HL-60 (cell line): ENCODE measurements around the gene TMEM213.

Source experiments
- GABPA ChIP-seq: IDR thresholded peaks from 2 replicates; pipeline ENCODE4 v1.6.1; 2012; ENCODE audit warnings: low read depth
- POLR2AphosphoS5 ChIP-seq: IDR thresholded peaks from 2 replicates; pipeline ENCODE4 v1.6.1; 2012; ENCODE audit warnings: low read depth
- SPI1 ChIP-seq: IDR thresholded peaks from 2 replicates; pipeline ENCODE4 v1.6.1; 2012; ENCODE audit warnings: low read depth, mild to moderate bottlenecking, borderline replicate concordance
- TF ChIP-seq, protein P1 (sequence below): IDR thresholded peaks from one replicate; pipeline ENCODE4 v1.5.1; 2011; ENCODE audit warnings: low read length, control low read depth, inconsistent platforms; ENCODE audit not compliant: insufficient read depth
- TF ChIP-seq, protein P2 (sequence below): IDR thresholded peaks from 2 replicates; pipeline ENCODE4 v1.6.1; 2012; ENCODE audit warnings: low read depth; ENCODE audit not compliant: insufficient replicate concordance

DNA sequence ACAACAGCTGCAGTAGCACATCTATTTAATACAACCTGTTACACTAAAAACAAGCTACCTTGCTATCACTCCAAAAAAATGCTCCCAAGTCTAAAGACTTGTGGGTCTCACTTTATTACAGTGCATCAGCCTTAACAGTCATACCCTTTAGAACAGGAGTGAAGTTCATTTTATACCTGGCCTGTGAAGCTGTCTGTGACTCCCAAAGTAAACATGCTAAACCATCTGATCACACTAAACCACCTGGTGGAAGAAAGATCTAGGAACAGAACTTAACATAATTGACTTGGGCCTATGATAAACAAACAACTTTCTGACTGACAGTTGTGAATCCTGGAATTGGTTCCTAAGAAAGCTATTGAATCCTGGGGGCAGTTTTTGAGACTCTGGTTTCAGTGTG is 81.1 kb downstream of the TMEM213 start:
- TF ChIP-seq, protein P1, sequence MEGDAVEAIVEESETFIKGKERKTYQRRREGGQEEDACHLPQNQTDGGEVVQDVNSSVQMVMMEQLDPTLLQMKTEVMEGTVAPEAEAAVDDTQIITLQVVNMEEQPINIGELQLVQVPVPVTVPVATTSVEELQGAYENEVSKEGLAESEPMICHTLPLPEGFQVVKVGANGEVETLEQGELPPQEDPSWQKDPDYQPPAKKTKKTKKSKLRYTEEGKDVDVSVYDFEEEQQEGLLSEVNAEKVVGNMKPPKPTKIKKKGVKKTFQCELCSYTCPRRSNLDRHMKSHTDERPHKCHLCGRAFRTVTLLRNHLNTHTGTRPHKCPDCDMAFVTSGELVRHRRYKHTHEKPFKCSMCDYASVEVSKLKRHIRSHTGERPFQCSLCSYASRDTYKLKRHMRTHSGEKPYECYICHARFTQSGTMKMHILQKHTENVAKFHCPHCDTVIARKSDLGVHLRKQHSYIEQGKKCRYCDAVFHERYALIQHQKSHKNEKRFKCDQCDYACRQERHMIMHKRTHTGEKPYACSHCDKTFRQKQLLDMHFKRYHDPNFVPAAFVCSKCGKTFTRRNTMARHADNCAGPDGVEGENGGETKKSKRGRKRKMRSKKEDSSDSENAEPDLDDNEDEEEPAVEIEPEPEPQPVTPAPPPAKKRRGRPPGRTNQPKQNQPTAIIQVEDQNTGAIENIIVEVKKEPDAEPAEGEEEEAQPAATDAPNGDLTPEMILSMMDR, result no peak
- TF ChIP-seq POLR2AphosphoS5 (no peak), GABPA (no peak), SPI1 (no peak)
- TF ChIP-seq, protein P2, sequence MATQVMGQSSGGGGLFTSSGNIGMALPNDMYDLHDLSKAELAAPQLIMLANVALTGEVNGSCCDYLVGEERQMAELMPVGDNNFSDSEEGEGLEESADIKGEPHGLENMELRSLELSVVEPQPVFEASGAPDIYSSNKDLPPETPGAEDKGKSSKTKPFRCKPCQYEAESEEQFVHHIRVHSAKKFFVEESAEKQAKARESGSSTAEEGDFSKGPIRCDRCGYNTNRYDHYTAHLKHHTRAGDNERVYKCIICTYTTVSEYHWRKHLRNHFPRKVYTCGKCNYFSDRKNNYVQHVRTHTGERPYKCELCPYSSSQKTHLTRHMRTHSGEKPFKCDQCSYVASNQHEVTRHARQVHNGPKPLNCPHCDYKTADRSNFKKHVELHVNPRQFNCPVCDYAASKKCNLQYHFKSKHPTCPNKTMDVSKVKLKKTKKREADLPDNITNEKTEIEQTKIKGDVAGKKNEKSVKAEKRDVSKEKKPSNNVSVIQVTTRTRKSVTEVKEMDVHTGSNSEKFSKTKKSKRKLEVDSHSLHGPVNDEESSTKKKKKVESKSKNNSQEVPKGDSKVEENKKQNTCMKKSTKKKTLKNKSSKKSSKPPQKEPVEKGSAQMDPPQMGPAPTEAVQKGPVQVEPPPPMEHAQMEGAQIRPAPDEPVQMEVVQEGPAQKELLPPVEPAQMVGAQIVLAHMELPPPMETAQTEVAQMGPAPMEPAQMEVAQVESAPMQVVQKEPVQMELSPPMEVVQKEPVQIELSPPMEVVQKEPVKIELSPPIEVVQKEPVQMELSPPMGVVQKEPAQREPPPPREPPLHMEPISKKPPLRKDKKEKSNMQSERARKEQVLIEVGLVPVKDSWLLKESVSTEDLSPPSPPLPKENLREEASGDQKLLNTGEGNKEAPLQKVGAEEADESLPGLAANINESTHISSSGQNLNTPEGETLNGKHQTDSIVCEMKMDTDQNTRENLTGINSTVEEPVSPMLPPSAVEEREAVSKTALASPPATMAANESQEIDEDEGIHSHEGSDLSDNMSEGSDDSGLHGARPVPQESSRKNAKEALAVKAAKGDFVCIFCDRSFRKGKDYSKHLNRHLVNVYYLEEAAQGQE, result no peak
